Esophagus squamous epithelium (tissue), 4 donors: ENCODE measurements around the gene SMARCC2.

Experiments
- CTCF ChIP-seq, 6 experiments: fragments of 450-650 bp in 4 of 6; fragments of 200-600 bp in 2 of 6; sonication (generic) in 2 of 6; IDR thresholded peaks; one replicate each; pipeline ENCODE4 v1.5.1; 2016 to 2019; ENCODE audit warnings: antibody characterized with exemption in 6 of 6, mild to moderate bottlenecking in 4 of 6, moderate library complexity in 4 of 6
- POLR2A ChIP-seq, 4 donors: fragments of 450-650 bp; IDR thresholded peaks; one replicate each; pipeline ENCODE4 v1.6.1; 2017; ENCODE audit warnings: antibody characterized with exemption in 4 of 4, mild to moderate bottlenecking in 4 of 4, moderate library complexity in 3 of 4

- TF ChIP-seq CTCF (IDR thresholded peaks at IDR 0.05) (no peak), POLR2A (IDR thresholded peaks at IDR 0.05) (no peak)
Measured at GRCh38 chr12:56134897-56135296, 54.4 kb downstream of the SMARCC2 start.
